IMR-90 (cell line): ENCODE results near the gene TREM2.

Experiments used
- BHLHE40 ChIP-seq: fragments of 150-350 bp; IDR thresholded peaks from 2 replicates; pipeline ENCODE4 v1.6.1; 2016; ENCODE audit warnings: mild to moderate bottlenecking, low read depth, low read length
- CEBPB ChIP-seq: IDR thresholded peaks from 2 replicates; pipeline ENCODE4 v1.6.1; 2012; ENCODE audit warnings: low read depth, low read length, improper control_type of control experiment
- CTCF ChIP-seq: conservative IDR thresholded peaks from 2 replicates; pipeline ENCODE4 v1.5.1; 2012; ENCODE audit warnings: mild to moderate bottlenecking, low read depth, low read length, improper control_type of control experiment
- POLR2A ChIP-seq: IDR thresholded peaks from 2 replicates; pipeline ENCODE4 v1.6.1; 2012; ENCODE audit warnings: mild to moderate bottlenecking, low read depth, low read length
- USF2 ChIP-seq: fragments of 150-350 bp; IDR thresholded peaks from 2 replicates; pipeline ENCODE4 v1.6.1; 2017; ENCODE audit warnings: mild to moderate bottlenecking, antibody characterized with exemption, low read length, low read depth

- no peak for TF ChIP-seq CTCF
- no peak for TF ChIP-seq USF2
- no peak for TF ChIP-seq CEBPB
- no peak for TF ChIP-seq POLR2A
- no peak for TF ChIP-seq BHLHE40
Observed at GRCh38 chr6:41197234-41197633, 34.3 kb upstream of the TREM2 start.
